CD14-positive monocyte (primary cell): ENCODE results near the gene RRP9. TPM values are rescaled to one million over a fixed set of nuclear protein-coding genes. Genes with fewer than 3 reads are reported as not detected.

ENCODE experiments used
- DNase-seq, 3 donors: peaks; one replicate each; pipeline ENCODE4 v3.0.0-alpha.2; 2011 to 2022
- H2AFZ ChIP-seq: 2 replicates; pipeline ENCODE4 v1.6.0; 2012; ENCODE audit warnings: mild to moderate bottlenecking, low read depth, low read length, inconsistent platforms; ENCODE audit not compliant: insufficient read depth, poor library complexity, severe bottlenecking
- H3K27ac ChIP-seq, 2 donors: 1 replicate in 1 of 2; 2 replicates in 1 of 2; pipeline ENCODE4 v1.5.1; 2012 to 2013; ENCODE audit warnings: low read length in 2 of 2, control low read depth in 1 of 2, inconsistent platforms in 1 of 2, low read depth in 1 of 2, mild to moderate bottlenecking in 1 of 2
- H3K27me3 ChIP-seq, 2 donors: one replicate each; pipeline versions ENCODE4 v1.6.0 to v1.6.1; 2011 to 2013; ENCODE audit warnings: low read length in 2 of 2; ENCODE audit not compliant: control insufficient read depth in 2 of 2, insufficient read depth in 2 of 2
- H3K36me3 ChIP-seq, 2 donors: replicated peaks in 1 of 2; 1 replicate in 1 of 2; 2 replicates in 1 of 2; pipeline versions ENCODE4 v1.5.1 to v1.6.1; 2012 to 2013; ENCODE audit warnings: low read length in 2 of 2, control low read depth in 1 of 2, inconsistent platforms in 1 of 2, mild to moderate bottlenecking in 1 of 2; ENCODE audit not compliant: insufficient read depth in 2 of 2, control insufficient read depth in 1 of 2
- H3K4me1 ChIP-seq, 2 donors: 1 replicate in 1 of 2; 2 replicates in 1 of 2; pipeline versions ENCODE4 v1.5.1 to v1.6.1; 2012 to 2013; ENCODE audit warnings: low read length in 2 of 2, control low read depth in 1 of 2, inconsistent platforms in 1 of 2, mild to moderate bottlenecking in 1 of 2, moderate library complexity in 1 of 2; ENCODE audit not compliant: insufficient read depth in 2 of 2, control insufficient read depth in 1 of 2
- H3K4me2 ChIP-seq: replicated peaks from 2 replicates; pipeline ENCODE3; 2012; ENCODE audit warnings: low read length, moderate library complexity, mild to moderate bottlenecking; ENCODE audit not compliant: poor library complexity, severe bottlenecking; ENCODE audit errors: extremely low read depth
- H3K4me3 ChIP-seq, 3 experiments: fragments of 200-600 bp in 1 of 3; sonication (generic) in 1 of 3; replicated peaks in 1 of 3; 1 replicate in 2 of 3; 2 replicates in 1 of 3; pipeline ENCODE4 v1.5.1; 2011 to 2013; ENCODE audit warnings: low read length in 3 of 3, mild to moderate bottlenecking in 3 of 3, control low read depth in 2 of 3, low read depth in 2 of 3, inconsistent platforms in 1 of 3, moderate library complexity in 1 of 3
- H3K79me2 ChIP-seq: 2 replicates; pipeline ENCODE4 v1.6.0; 2012; ENCODE audit warnings: mild to moderate bottlenecking, control low read depth, inconsistent platforms, low read length, moderate library complexity; ENCODE audit not compliant: insufficient read depth
- H3K9ac ChIP-seq: 2 replicates; pipeline ENCODE4 v1.6.0; 2017; ENCODE audit warnings: low read length, mild to moderate bottlenecking; ENCODE audit not compliant: insufficient read depth, poor library complexity, severe bottlenecking
- H3K9me3 ChIP-seq, 2 donors: replicated peaks in 1 of 2; 1 replicate in 1 of 2; 2 replicates in 1 of 2; pipeline versions ENCODE4 v1.5.1 to v1.6.1; 2012 to 2013; ENCODE audit warnings: low read length in 2 of 2, control low read depth in 1 of 2; ENCODE audit not compliant: control insufficient read depth in 1 of 2, insufficient read depth in 1 of 2
- H4K20me1 ChIP-seq: 2 replicates; pipeline ENCODE4 v1.6.0; 2012; ENCODE audit warnings: mild to moderate bottlenecking, low read length, control low read depth, moderate library complexity; ENCODE audit not compliant: insufficient read depth
- H3K27ac Mint-ChIP-seq, 7 donors: one replicate each; pipeline ENCODE4 v1.8.0; 2020; ENCODE audit warnings: mild to moderate bottlenecking in 7 of 7, mixed read lengths in 7 of 7, moderate library complexity in 6 of 7, inconsistent platforms in 2 of 7
- H3K27me3 Mint-ChIP-seq, 3 donors: one replicate each; pipeline ENCODE4 v1.8.0; 2021 to 2022; ENCODE audit warnings: low read depth in 3 of 3, mild to moderate bottlenecking in 3 of 3, mixed read lengths in 3 of 3, moderate library complexity in 3 of 3, inconsistent platforms in 1 of 3
- H3K36me3 Mint-ChIP-seq, 2 donors: one replicate each; pipeline ENCODE4 v1.8.0; 2020; ENCODE audit warnings: mixed read lengths in 2 of 2, inconsistent platforms in 1 of 2, mild to moderate bottlenecking in 1 of 2
- H3K4me1 Mint-ChIP-seq: one replicate; pipeline ENCODE4 v1.8.0; 2020; ENCODE audit warnings: mild to moderate bottlenecking, mixed read lengths
- H3K4me3 Mint-ChIP-seq, 2 donors: one replicate each; pipeline ENCODE4 v1.8.0; 2020; ENCODE audit warnings: mild to moderate bottlenecking in 2 of 2, mixed read lengths in 2 of 2, moderate library complexity in 1 of 2
- H3K9me3 Mint-ChIP-seq, 7 donors: one replicate each; pipeline ENCODE4 v1.8.0; 2020 to 2022; ENCODE audit warnings: mixed read lengths in 7 of 7, mild to moderate bottlenecking in 6 of 7, moderate library complexity in 6 of 7, inconsistent platforms in 2 of 7
- CTCF ChIP-seq: fragments of 200-600 bp; IDR thresholded peaks from one replicate; pipeline ENCODE4 v1.8.0; 2022; ENCODE audit warnings: antibody characterized with exemption, mild to moderate bottlenecking
- WGBS: methylation state at CpG from one replicate; pipeline ENCODE4 v1.1.5; 2013; ENCODE audit warnings: missing lambda C conversion rate; ENCODE audit not compliant: insufficient coverage; 5-methylcytosine and 5-hydroxymethylcytosine counted together
- intact Hi-C, 2 donors: fragments of 100-400 bp; cut with micrococcal nuclease; formaldehyde crosslinking; loops; one replicate each; pipeline versions ENCODE4 v1.15.0 to v1.15.1; 2023
- polyA plus RNA-seq, 3 donors: library from polyadenylated mRNA; depleted of rRNA in 1 of 3; unstranded in 2 of 3; stranded (reverse) in 1 of 3; fragments of 300-500 nt in 2 of 3; fragments of >200 nt in 1 of 3; fragmentation: Illumina TruSeq in 2 of 3; gene quantifications; 1 replicate in 2 of 3; 2 replicates in 1 of 3; pipeline ENCODE4 v1.2.3, GENCODE V29; 2012 to 2021

Gene RRP9
- polyA plus RNA-seq, 3 donors, result 6.7 to 10.4 (median 9.9) TPM

- Mint-ChIP-seq H3K9me3 (peaks cover 0 to 1% (median 0%) of the 10 kb centered on the region in 7 donors), H3K27me3 (peaks cover 0 to 4% (median 2%) of the 10 kb centered on the region in 3 donors), H3K36me3 (no peaks in the 10 kb centered on the region), H3K27ac (peak overlapping the region in 1 of 7 donors; percentile 57), H3K4me3 (no peak overlapping the region), H3K4me1 (peaks cover 15% of the 10 kb centered on the region)
- H3K27me3 ChIP-seq, result no peaks in the 10 kb centered on the region
- H3K9ac ChIP-seq, result no peak overlapping the region
- peaks cover 6% of the 10 kb centered on the region for H3K79me2 ChIP-seq
- H3K9me3 ChIP-seq, result no peaks in the 10 kb centered on the region
- intact Hi-C loops, result no loop called here
- 96% methylated on average over 13 of the region's 14 CpGs for WGBS
- no peak overlapping the region for H2AFZ ChIP-seq
- no peak overlapping the region for H3K27ac ChIP-seq
- no peaks in the 10 kb centered on the region for H4K20me1 ChIP-seq
- no peak for TF ChIP-seq CTCF
- no peak for DNase-seq
- no peak overlapping the region for H3K4me2 ChIP-seq
- H3K36me3 ChIP-seq, result no peaks in the 10 kb centered on the region
- peaks cover 16 to 21% of the 10 kb centered on the region in 2 donors for H3K4me1 ChIP-seq
- no peak overlapping the region for H3K4me3 ChIP-seq
Measured at GRCh38 chr3:51945926-51946705, 4.4 kb upstream of the RRP9 start.

- Histone ChIP-seq H4K20me1 (no peaks in the 10 kb centered on the region), H3K9ac (no peak overlapping the region), H3K27me3 (no peaks in the 10 kb centered on the region), H3K4me2 (no peak overlapping the region), H3K4me1 (peaks cover 22 to 27% of the 10 kb centered on the region in 2 donors), H3K36me3 (no peaks in the 10 kb centered on the region), H3K4me3 (no peak overlapping the region), H3K9me3 (no peaks in the 10 kb centered on the region), H3K27ac (no peak overlapping the region), H2AFZ (no peak overlapping the region), H3K79me2 (peaks cover 15% of the 10 kb centered on the region)
- H3K27ac Mint-ChIP-seq, result no peak overlapping the region
- peaks cover 0 to 3% of the 10 kb centered on the region in 2 donors for H3K36me3 Mint-ChIP-seq
- 96% methylated on average over 14 of the region's 18 CpGs for WGBS
- peaks cover 0 to 4% (median 2%) of the 10 kb centered on the region in 3 donors for H3K27me3 Mint-ChIP-seq
- no peak for DNase-seq
- H3K4me1 Mint-ChIP-seq, result peaks cover 24% of the 10 kb centered on the region
- TF ChIP-seq CTCF, result no peak
- intact Hi-C loops, result no loop called here
- H3K4me3 Mint-ChIP-seq, result no peak overlapping the region
- peaks cover 0 to 1% (median 0%) of the 10 kb centered on the region in 7 donors for H3K9me3 Mint-ChIP-seq
Measured at GRCh38 chr3:51945031-51945840, 3.5 kb upstream of the RRP9 start.
